ENCODE measurements around the gene DGKD.

The DGKD gene

GRCh38 chr2:233503947-233504637 lies 149.8 kb downstream of the DGKD start:
- DNase-seq, result no peak

GRCh38 chr2:233513953-233514655 lies 159.8 kb downstream of the DGKD start:
- no peak for DNase-seq

GRCh38 chr2:233519787-233520611 lies 165.7 kb downstream of the DGKD start:
- peak in 1 of 4 experiments; percentile 11 for DNase-seq
